ENCODE results near the gene NBAS.

DNA sequence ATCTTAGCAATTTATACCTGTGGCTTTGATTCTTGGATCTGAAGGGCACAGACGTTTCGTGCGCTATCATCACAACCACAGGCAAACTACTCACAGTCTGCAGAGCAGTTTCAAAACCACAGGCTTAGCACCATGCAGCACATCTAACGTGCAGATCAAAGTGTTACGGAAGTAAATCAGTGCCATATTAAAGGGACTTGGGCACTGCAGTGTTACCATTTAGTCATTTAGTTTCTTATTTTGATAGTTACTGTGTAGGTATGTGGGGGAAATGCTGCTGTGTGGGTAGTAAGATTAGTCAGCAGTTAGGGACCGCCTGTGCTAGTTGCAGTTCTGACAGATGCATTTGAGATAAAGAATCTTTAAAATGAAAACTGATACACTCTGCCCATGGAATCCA is 384.0 kb downstream of the NBAS start:
- TF ChIP-seq, protein P1, sequence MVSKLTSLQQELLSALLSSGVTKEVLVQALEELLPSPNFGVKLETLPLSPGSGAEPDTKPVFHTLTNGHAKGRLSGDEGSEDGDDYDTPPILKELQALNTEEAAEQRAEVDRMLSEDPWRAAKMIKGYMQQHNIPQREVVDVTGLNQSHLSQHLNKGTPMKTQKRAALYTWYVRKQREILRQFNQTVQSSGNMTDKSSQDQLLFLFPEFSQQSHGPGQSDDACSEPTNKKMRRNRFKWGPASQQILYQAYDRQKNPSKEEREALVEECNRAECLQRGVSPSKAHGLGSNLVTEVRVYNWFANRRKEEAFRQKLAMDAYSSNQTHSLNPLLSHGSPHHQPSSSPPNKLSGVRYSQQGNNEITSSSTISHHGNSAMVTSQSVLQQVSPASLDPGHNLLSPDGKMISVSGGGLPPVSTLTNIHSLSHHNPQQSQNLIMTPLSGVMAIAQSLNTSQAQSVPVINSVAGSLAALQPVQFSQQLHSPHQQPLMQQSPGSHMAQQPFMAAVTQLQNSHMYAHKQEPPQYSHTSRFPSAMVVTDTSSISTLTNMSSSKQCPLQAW (CRISPR knock-in tag; IDR thresholded peaks at IDR 0.05), result no peak
- TF ChIP-seq KDM5A (IDR thresholded peaks at IDR 0.05; ENCODE audit: borderline replicate concordance, low read length), result no peak
- no peak for TF ChIP-seq POLR2AphosphoS5 (IDR thresholded peaks at IDR 0.05; ENCODE audit: low read depth, low read length)
- no peak for TF ChIP-seq TBX2 (CRISPR knock-in tag; IDR thresholded peaks at IDR 0.05; ENCODE audit: borderline replicate concordance)
- no peak for TF ChIP-seq TCF12 (IDR thresholded peaks at IDR 0.05)
- TF ChIP-seq TCF12 (CRISPR knock-in tag; IDR thresholded peaks at IDR 0.05), result no peak
- TF ChIP-seq FOXJ3 (CRISPR knock-in tag; IDR thresholded peaks at IDR 0.05; ENCODE audit: borderline replicate concordance), result no peak
- TF ChIP-seq SIN3A (IDR thresholded peaks at IDR 0.05; ENCODE audit: borderline replicate concordance, low read depth, low read length), result no peak
- no peak for TF ChIP-seq NFYC (CRISPR knock-in tag; IDR thresholded peaks at IDR 0.05)
- TF ChIP-seq NR2C2 (CRISPR knock-in tag; IDR thresholded peaks at IDR 0.05; ENCODE audit: borderline replicate concordance), result no peak
- TF ChIP-seq TARDBP (CRISPR knock-in tag; IDR thresholded peaks at IDR 0.05), result no peak
- TF ChIP-seq, protein P2, sequence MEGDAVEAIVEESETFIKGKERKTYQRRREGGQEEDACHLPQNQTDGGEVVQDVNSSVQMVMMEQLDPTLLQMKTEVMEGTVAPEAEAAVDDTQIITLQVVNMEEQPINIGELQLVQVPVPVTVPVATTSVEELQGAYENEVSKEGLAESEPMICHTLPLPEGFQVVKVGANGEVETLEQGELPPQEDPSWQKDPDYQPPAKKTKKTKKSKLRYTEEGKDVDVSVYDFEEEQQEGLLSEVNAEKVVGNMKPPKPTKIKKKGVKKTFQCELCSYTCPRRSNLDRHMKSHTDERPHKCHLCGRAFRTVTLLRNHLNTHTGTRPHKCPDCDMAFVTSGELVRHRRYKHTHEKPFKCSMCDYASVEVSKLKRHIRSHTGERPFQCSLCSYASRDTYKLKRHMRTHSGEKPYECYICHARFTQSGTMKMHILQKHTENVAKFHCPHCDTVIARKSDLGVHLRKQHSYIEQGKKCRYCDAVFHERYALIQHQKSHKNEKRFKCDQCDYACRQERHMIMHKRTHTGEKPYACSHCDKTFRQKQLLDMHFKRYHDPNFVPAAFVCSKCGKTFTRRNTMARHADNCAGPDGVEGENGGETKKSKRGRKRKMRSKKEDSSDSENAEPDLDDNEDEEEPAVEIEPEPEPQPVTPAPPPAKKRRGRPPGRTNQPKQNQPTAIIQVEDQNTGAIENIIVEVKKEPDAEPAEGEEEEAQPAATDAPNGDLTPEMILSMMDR (CRISPR knock-in tag; IDR thresholded peaks at IDR 0.05), result no peak
- no peak for TF ChIP-seq ZNF619 (CRISPR knock-in tag; IDR thresholded peaks at IDR 0.05)

All from HepG2 (cell line).